GM21381 (cell line): ENCODE results near the gene CEMP1.

Experiments used
- ATAC-seq: cut with Tn5 transposase; IDR thresholded peaks from one replicate; pipeline ENCODE4 v1.9.1; 2021; ENCODE audit warnings: mild to moderate bottlenecking, moderate library complexity; ENCODE audit not compliant: unreplicated experiment

CEMP1 gene

DNA sequence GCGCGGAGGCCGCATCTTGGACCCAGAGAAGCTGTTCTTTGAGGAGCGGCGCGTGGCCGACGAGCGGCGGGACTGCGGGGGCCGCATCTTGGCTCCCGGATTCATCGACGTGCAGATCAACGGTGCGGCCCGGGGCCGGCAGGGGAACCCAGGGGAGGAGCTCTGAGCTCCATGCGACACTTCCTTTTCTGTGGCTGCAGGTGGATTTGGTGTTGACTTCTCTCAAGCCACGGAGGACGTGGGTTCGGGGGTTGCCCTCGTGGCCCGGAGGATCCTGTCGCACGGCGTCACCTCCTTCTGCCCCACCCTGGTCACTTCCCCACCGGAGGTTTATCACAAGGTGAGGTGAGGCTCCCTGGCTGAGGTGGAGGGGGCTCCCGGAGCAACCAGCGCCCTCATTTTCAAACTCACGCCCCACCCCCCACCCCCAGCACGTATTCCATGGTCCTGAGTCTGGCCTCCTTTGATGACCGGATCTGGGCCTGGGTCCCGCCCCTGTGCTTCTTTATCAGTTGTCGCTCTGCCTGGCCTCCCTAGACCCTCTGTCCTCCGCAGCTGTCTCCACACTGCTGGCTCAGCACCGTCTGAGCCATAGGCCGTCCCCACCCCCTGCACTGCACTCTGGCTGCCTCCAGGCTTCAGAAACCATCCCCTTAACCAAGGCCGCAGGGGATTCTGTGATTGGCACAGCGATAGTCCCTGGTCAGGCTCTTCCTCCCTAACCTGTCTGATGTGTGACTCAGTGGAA is 10.2 kb downstream of the CEMP1 start:
- peak; percentile 16 for ATAC-seq

- ATAC-seq, result peak; percentile 56
Observed at GRCh38 chr16:2520097-2520783, 11.0 kb downstream of the CEMP1 start, which contains the start of gene AMDHD2. TSS of gene AMDHD2 (plus strand) at chr16:2520371. CDS start at chr16:2520459, 88 bp downstream.

- ATAC-seq, result no peak
Observed at GRCh38 chr16:2519711-2520080, 11.5 kb downstream of the CEMP1 start.

DNA sequence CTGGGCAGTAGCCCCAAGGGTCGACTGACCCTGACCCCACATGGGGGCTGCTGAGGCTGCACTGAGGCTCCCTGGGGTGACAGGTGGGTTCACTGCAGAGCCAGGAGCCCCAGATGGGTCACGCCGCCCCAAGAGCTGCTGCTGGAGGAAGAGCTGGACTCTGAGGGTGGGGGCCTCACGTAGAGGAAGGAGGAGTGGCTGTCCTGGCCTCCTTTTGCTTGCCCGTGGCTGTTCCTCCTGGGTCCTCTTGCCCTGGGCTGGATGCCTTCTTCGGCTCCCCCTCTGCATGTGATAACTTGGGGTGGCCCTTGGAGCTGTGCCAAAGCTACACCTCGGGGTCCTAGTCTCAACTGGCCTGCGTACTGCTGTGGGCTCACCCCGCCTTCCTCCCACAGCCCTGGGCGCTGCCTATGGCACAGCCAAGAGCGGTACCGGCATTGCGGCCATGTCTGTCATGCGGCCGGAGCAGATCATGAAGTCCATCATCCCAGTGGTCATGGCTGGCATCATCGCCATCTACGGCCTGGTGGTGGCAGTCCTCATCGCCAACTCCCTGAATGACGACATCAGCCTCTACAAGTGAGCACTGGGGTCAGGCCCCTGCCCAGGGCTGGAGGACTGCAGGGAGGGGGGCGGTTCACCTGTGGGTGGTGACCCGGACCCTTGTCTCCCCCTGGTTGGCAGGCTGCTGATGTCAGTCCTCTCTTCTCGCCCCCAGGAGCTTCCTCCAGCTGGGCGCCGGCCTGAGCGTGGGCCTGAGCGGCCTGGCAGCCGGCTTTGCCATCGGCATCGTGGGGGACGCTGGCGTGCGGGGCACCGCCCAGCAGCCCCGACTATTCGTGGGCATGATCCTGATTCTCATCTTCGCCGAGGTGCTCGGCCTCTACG is 12.1 kb downstream of the CEMP1 start:
- ATAC-seq, result no peak

- no peak for ATAC-seq
Observed at GRCh38 chr16:2517954-2518605, 13.1 kb downstream of the CEMP1 start.

DNA sequence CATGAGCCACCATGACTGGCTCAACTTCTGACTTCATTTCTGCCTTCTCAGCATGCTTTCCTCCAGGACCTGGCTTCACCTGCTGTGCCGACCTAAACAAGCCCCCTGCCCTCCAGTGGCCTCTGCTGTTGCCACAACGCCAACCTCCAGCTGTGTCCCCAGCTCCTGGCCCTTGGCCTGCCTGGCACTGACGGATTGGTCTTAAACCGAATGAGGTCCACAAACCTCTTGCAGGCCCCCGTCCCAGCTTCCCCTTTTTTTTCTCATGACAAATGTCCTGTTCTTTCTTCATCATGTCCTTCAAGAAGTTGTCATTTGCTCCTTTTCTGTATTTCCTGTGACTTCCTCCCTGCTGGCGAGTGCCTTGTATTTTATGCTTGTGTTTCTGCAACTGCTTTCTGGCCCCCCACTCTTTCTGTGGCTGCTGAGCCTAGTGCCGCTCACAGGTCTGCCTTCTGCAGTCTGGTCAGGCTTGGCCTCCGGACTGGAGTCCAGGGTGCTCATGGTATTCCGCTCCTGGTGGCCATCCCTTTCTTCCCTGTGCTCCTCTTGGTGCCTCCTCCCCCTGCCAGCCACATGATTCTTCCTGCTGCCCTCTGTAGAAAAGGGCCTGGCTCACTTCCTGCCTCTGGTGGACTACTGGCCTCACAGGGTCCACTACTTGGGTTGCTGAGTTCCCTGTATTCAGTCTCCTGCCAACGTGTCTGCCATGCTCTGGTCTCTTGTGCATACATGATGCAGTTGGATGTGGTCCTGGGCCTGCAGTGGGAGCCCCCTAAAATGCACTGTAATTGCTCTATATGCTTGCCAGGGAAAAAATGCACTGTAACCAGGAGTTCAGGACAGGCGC is 14.6 kb downstream of the CEMP1 start:
- ATAC-seq, result no peak

DNA sequence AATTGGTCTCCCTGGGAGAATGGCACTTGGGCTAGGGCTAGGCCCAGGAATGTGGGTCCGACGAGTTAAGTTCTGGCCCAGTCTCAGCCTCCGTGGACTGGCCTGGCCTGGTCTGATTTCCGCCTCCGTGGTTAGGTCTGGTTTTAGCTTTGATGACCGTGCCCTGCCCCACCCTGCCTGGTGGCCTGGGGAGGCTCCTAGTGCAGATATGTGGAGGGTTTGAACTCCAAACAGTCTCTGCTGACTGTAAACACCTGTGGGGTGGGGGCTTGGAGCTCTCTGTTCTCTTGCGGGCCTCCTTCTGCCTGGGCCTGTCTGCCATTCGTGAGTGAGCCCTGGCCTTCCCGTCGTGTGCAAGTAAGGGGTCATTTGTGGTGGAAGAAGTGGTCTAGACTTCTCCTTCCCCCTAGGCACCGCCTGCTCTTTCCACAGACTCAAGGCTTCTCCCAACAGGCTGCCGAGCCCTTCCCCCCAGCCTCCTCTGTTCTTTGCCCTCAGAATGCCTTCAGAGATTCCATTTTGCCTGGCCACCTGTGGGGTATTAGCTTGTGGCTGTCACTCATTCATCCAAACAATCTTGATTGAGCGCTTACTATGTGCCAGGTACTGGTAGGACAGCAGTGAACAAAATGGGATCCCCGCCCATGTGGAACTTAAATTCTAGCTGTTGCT is 15.9 kb downstream of the CEMP1 start:
- ATAC-seq, result no peak

GRCh38 chr16:2514333-2515179 is 16.7 kb downstream of the CEMP1 start:
- no peak for ATAC-seq

- ATAC-seq, result peak; percentile 65
Observed at GRCh38 chr16:2513405-2514332, 17.5 kb downstream of the CEMP1 start, which contains the start of gene ATP6V0C. TSS of gene ATP6V0C (plus strand) at chr16:2513952. CDS start at chr16:2514104, 152 bp downstream.

- ATAC-seq, result no peak
Observed at GRCh38 chr16:2512735-2513404, 18.3 kb downstream of the CEMP1 start.

DNA sequence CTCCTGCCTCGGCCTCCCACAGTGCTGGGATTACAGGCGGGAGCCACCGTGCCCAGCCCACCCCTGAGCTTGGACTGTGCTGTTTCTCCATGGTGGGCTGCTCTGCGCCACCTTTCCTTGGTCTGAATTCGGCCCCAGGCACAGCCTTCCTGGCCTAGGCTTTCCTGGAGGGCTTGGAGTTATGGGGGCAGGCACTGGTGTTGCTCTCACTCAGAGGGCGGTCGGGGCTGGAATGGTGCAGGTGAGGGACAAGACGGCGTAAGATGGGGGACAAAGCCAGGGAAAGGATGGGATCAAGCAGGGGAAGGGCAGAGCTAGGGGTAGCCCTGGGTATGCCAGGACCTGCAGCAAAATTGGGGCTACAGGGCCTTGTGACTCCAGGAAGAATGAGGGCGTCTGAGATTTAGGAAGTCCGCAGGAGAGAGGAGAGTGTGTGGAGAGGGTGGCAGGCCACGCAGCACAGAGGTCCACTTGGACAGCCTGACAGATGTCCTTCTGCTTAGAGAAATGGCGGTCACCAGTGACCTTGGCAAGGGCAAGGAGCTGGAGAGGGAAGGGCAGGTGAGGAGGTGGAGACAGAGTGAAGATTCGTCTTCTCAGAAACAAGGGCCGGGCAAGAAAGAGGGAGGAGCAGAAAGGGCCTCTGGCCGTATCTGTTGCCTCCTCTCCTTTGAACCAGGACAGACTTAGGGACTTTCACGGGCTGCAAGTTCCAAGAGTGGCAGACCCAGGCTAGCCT is 19.0 kb downstream of the CEMP1 start:
- no peak for ATAC-seq

- no peak for ATAC-seq
Observed at GRCh38 chr16:2511128-2511800, 19.9 kb downstream of the CEMP1 start.

DNA sequence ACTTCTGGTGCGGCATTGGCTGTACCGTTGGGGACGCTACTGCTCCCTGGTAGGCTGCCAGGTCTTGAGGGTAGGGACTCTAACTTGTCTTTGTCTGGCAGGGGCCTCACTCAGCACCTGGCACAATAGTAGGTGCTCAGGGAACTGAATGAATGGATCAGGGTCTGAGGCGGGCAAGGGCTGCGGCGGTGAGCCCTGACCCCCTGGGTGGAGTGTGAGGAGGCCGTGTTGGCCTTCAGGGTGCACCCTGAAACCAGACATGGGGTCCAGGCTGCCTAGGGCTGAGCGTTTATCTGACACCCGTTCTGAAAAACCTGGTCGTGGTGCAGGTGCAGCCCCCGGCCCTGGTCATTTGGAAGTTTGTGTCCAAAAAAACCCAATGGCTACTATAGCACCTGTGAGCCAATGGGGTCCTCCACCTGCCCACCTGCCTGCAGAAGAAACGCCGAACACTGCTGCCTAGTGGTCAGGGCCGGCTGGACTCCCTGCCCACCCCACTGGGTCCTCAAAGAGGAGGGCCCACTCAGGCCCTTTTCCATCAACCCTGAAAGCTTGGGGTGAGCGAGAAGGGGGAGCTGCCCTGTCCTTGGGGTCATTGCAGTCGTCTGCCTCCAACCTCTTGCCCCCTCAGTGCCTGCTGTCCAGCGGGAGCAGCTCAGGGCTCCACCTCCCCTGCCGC is 22.3 kb downstream of the CEMP1 start:
- no peak for ATAC-seq

DNA sequence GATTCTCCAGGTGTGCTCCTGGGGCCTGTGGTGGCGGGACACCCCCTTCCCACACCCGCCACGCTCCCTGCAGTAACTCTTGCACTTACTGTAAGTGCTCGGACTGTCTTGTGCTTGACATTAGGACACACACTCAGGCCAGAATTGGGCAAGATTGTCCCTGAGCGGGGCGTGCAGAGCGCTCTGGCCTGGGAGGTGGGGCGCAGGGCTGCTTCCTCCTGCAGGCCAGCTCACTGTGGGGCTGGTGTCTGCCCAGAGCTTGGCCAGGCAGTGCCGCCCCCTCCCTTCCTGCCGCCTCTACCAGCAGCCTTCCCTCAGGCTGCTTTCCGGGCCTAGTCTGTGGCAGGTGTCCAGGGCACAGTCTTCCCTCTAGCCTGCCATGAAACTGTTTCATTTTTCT is 23.5 kb downstream of the CEMP1 start:
- no peak for ATAC-seq

GRCh38 chr16:2507052-2507659 is 24.1 kb downstream of the CEMP1 start:
- ATAC-seq, result no peak
